Endodermal cell (in vitro differentiated cells): ENCODE measurements around the gene ADH4. TPM values are rescaled to one million over a fixed set of nuclear protein-coding genes. Genes with fewer than 3 reads are reported as not detected.
"Not testable (repeated sequence)": the region's sequence is repeated elsewhere in the genome, so short reads cannot be mapped to it uniquely, and the experiment has no call there.

Source experiments
- DNase-seq: peaks from one replicate; pipeline ENCODE4 v3.0.0-alpha.2; 2017
- H3K27ac ChIP-seq: 2 replicates; pipeline ENCODE4 v1.5.1; 2013; ENCODE audit warnings: mild to moderate bottlenecking, low read depth, low read length, moderate library complexity
- H3K27me3 ChIP-seq: 2 replicates; pipeline ENCODE4 v1.6.1; 2013; ENCODE audit warnings: mild to moderate bottlenecking, low read length, moderate library complexity; ENCODE audit not compliant: insufficient read depth, control insufficient read depth, poor library complexity, severe bottlenecking
- H3K36me3 ChIP-seq: 2 replicates; pipeline ENCODE4 v1.7.0; 2013; ENCODE audit warnings: mild to moderate bottlenecking, low read length, moderate library complexity; ENCODE audit not compliant: control insufficient read depth, insufficient read depth
- H3K4me1 ChIP-seq: one replicate; pipeline ENCODE4 v1.7.0; 2013; ENCODE audit warnings: low read length; ENCODE audit not compliant: control insufficient read depth, insufficient read depth
- H3K4me3 ChIP-seq: 2 replicates; pipeline ENCODE4 v1.5.1; 2013; ENCODE audit warnings: mild to moderate bottlenecking, low read length, moderate library complexity
- H3K9ac ChIP-seq: 2 replicates; pipeline ENCODE4 v1.6.1; 2013; ENCODE audit warnings: mild to moderate bottlenecking, low read length, moderate library complexity; ENCODE audit not compliant: poor library complexity, severe bottlenecking; ENCODE audit errors: extremely low read depth
- H3K9me3 ChIP-seq: 2 replicates; pipeline ENCODE4 v1.6.1; 2013; ENCODE audit warnings: mild to moderate bottlenecking, low read length, moderate library complexity; ENCODE audit not compliant: control insufficient read depth
- H3K27ac Mint-ChIP-seq: 2 replicates; pipeline ENCODE4 v1.8.0; 2020; ENCODE audit warnings: mixed read lengths
- H3K27me3 Mint-ChIP-seq: 2 replicates; pipeline ENCODE4 v1.8.0; 2021; ENCODE audit warnings: mild to moderate bottlenecking, mixed read lengths; ENCODE audit not compliant: insufficient read depth
- H3K36me3 Mint-ChIP-seq: 2 replicates; pipeline ENCODE4 v1.8.0; 2020; ENCODE audit warnings: low read depth, mixed read lengths
- H3K4me1 Mint-ChIP-seq: 2 replicates; pipeline ENCODE4 v1.8.0; 2020; ENCODE audit warnings: mixed read lengths
- H3K4me3 Mint-ChIP-seq: 2 replicates; pipeline ENCODE4 v1.8.0; 2020; ENCODE audit warnings: mild to moderate bottlenecking, moderate library complexity, mixed read lengths
- H3K9me3 Mint-ChIP-seq: 2 replicates; pipeline ENCODE4 v1.8.0; 2020; ENCODE audit warnings: mild to moderate bottlenecking, mixed read lengths
- CTCF ChIP-seq: fragments of 200-600 bp; sonication (generic); conservative IDR thresholded peaks from 2 replicates; pipeline ENCODE4 v1.5.0; 2021; ENCODE audit warnings: antibody characterized with exemption, mild to moderate bottlenecking
- WGBS, 2 experiments: methylation state at CpG; one replicate each; pipeline versions ENCODE4 v1.1.5 to v1.1.7; 2013; ENCODE audit warnings: missing lambda C conversion rate in 2 of 2, mixed read lengths in 1 of 2; ENCODE audit not compliant: insufficient coverage in 1 of 2, insufficient read length in 1 of 2; 5-methylcytosine and 5-hydroxymethylcytosine counted together
- total RNA-seq, 2 donors: library from RNA; stranded (reverse); fragmentation: NEBNext Ultra II Directional in 1 of 2; extraction: Animal tissue kit (Norgen Biotek cat#: 25700) in 1 of 2; gene quantifications; 2 replicates in 1 of 2; 3 replicates in 1 of 2; pipeline ENCODE4 v1.2.1, GENCODE V29; 2021

The ADH4 gene
- total RNA-seq, 2 donors from 2014 or later = not detected

GRCh38 chr4:99121008-99121407 lies 23.1 kb downstream of the ADH4 start:
- Mint-ChIP-seq H3K4me3 (no peak overlapping the region), H3K27ac (no peak overlapping the region), H3K27me3 (no peaks in the 10 kb centered on the region), H3K9me3 (peaks cover 8% of the 10 kb centered on the region), H3K4me1 (no peaks in the 10 kb centered on the region), H3K36me3 (peaks cover 5% of the 10 kb centered on the region)
- Histone ChIP-seq H3K9ac (no peak overlapping the region), H3K36me3 (no peaks in the 10 kb centered on the region), H3K9me3 (peaks cover 7% of the 10 kb centered on the region), H3K27me3 (no peaks in the 10 kb centered on the region), H3K4me1 (no peaks in the 10 kb centered on the region), H3K4me3 (no peak overlapping the region), H3K27ac (no peak overlapping the region)
- DNase-seq = no peak
- no peak for TF ChIP-seq CTCF
- 86 to 92% methylated on average over 4 of the region's 4 CpGs for WGBS, 2 experiments

- no peaks in the 10 kb centered on the region for H3K4me1 Mint-ChIP-seq
- Histone ChIP-seq H3K4me3 (no peak overlapping the region), H3K9me3 (peaks cover 7% of the 10 kb centered on the region), H3K36me3 (no peaks in the 10 kb centered on the region), H3K9ac (no peak overlapping the region), H3K27ac (no peak overlapping the region), H3K4me1 (no peaks in the 10 kb centered on the region), H3K27me3 (no peaks in the 10 kb centered on the region)
- no peak for TF ChIP-seq CTCF
- no peak for DNase-seq
- WGBS, 2 experiments = 90% methylated on average over 5 of the region's 5 CpGs; no CpG with 5 or more reads in 1 of the 2 experiments
- H3K27ac Mint-ChIP-seq = no peak overlapping the region
- H3K27me3 Mint-ChIP-seq = no peaks in the 10 kb centered on the region
- H3K36me3 Mint-ChIP-seq = peaks cover 5% of the 10 kb centered on the region
- H3K9me3 Mint-ChIP-seq = peaks cover 10% of the 10 kb centered on the region
- H3K4me3 Mint-ChIP-seq = no peak overlapping the region
Observed at GRCh38 chr4:99120501-99120900, 23.6 kb downstream of the ADH4 start.

- peaks cover 5% of the 10 kb centered on the region for H3K36me3 Mint-ChIP-seq
- Histone ChIP-seq H3K4me1 (no peaks in the 10 kb centered on the region), H3K9ac (no peak overlapping the region), H3K4me3 (no peak overlapping the region), H3K36me3 (no peaks in the 10 kb centered on the region), H3K27me3 (no peaks in the 10 kb centered on the region), H3K27ac (no peak overlapping the region), H3K9me3 (peaks cover 7% of the 10 kb centered on the region)
- H3K4me1 Mint-ChIP-seq = no peaks in the 10 kb centered on the region
- no peaks in the 10 kb centered on the region for H3K27me3 Mint-ChIP-seq
- no peak overlapping the region for H3K4me3 Mint-ChIP-seq
- DNase-seq = no peak
- TF ChIP-seq CTCF = peak; percentile 59
- H3K27ac Mint-ChIP-seq = no peak overlapping the region
- WGBS, 2 experiments = 96 to 100% methylated on average over 1 to 3 of the region's 9 CpGs
- peaks cover 10% of the 10 kb centered on the region for H3K9me3 Mint-ChIP-seq
Observed at GRCh38 chr4:99117876-99118693, 26.0 kb downstream of the ADH4 start.

GRCh38 chr4:99117122-99117841 lies 26.8 kb downstream of the ADH4 start:
- WGBS, 2 experiments = 88 to 89% methylated on average over 11 to 28 of the region's 29 CpGs
- not testable (repeated sequence) for H3K9ac ChIP-seq, H3K27me3 ChIP-seq, H3K4me3 ChIP-seq, DNase-seq, H3K27ac ChIP-seq, H3K4me1 Mint-ChIP-seq, H3K9me3 ChIP-seq, H3K9me3 Mint-ChIP-seq, H3K4me1 ChIP-seq, H3K36me3 ChIP-seq, H3K27me3 Mint-ChIP-seq, H3K36me3 Mint-ChIP-seq, H3K4me3 Mint-ChIP-seq, H3K27ac Mint-ChIP-seq

- not testable (repeated sequence) for H3K4me1 ChIP-seq, H3K4me3 ChIP-seq, DNase-seq, H3K9me3 Mint-ChIP-seq, H3K27me3 Mint-ChIP-seq, H3K27me3 ChIP-seq, H3K9me3 ChIP-seq, H3K36me3 ChIP-seq, H3K4me1 Mint-ChIP-seq, H3K4me3 Mint-ChIP-seq, H3K9ac ChIP-seq, H3K27ac ChIP-seq, H3K27ac Mint-ChIP-seq, H3K36me3 Mint-ChIP-seq
- 88 to 89% methylated on average over 11 to 12 of the region's 12 CpGs for WGBS, 2 experiments
Observed at GRCh38 chr4:99109286-99109685, 34.8 kb downstream of the ADH4 start.
